DMS53 treated with DMSO at 0.1 percent for 48 hours (cell line): ENCODE measurements around the gene CYTH3.
"Not testable (repeated sequence)": the region's sequence is repeated elsewhere in the genome, so short reads cannot be mapped to it uniquely, and the experiment has no call there.

Experiments used
- DNase-seq: peaks from one replicate; lab custom pipeline; 2025; ENCODE audit not compliant: unreplicated experiment; lab: John Stamatoyannopoulos, UW

The CYTH3 gene

GRCh38 chr7:6234384-6234783, 38.0 kb downstream of the CYTH3 start:
- no peak for DNase-seq

- DNase-seq = no peak
Measured at GRCh38 chr7:6232534-6232933, 39.9 kb downstream of the CYTH3 start.

- DNase-seq = no peak
Measured at GRCh38 chr7:6232116-6232515, 40.3 kb downstream of the CYTH3 start.

- DNase-seq = no peak
Measured at GRCh38 chr7:6231184-6231583, 41.2 kb downstream of the CYTH3 start.

GRCh38 chr7:6229284-6229683, 43.1 kb downstream of the CYTH3 start:
- not testable (repeated sequence) for DNase-seq

- no peak for DNase-seq
Measured at GRCh38 chr7:6228361-6229229, 43.8 kb downstream of the CYTH3 start.

GRCh38 chr7:6227294-6227846, 45.1 kb downstream of the CYTH3 start:
- DNase-seq = no peak

- no peak for DNase-seq
Measured at GRCh38 chr7:6226194-6226799, 46.1 kb downstream of the CYTH3 start.

- not testable (repeated sequence) for DNase-seq
Measured at GRCh38 chr7:6223411-6223810, 49.0 kb downstream of the CYTH3 start.

- not testable (repeated sequence) for DNase-seq
Measured at GRCh38 chr7:6223010-6223409, 49.4 kb downstream of the CYTH3 start.

GRCh38 chr7:6221340-6222319, 50.8 kb downstream of the CYTH3 start:
- no peak for DNase-seq

GRCh38 chr7:6218329-6218728, 54.1 kb downstream of the CYTH3 start:
- no peak for DNase-seq

- no peak for DNase-seq
Measured at GRCh38 chr7:6212008-6212407, 60.4 kb downstream of the CYTH3 start.

GRCh38 chr7:6210621-6211372, 61.6 kb downstream of the CYTH3 start:
- DNase-seq = no peak

- DNase-seq = no peak
Measured at GRCh38 chr7:6209340-6209739, 63.1 kb downstream of the CYTH3 start.

- DNase-seq = no peak
Measured at GRCh38 chr7:6208573-6209328, 63.7 kb downstream of the CYTH3 start.

GRCh38 chr7:6205971-6206660, 66.3 kb downstream of the CYTH3 start:
- no peak for DNase-seq

- DNase-seq = no peak
Measured at GRCh38 chr7:6203381-6203780, 69.0 kb downstream of the CYTH3 start.

GRCh38 chr7:6202117-6202516, 70.3 kb downstream of the CYTH3 start:
- DNase-seq = no peak
